Activated CD8-positive, alpha-beta memory T cell treated with anti-CD3 and anti-CD28 coated beads, Interleukin-2, amount 50 U/mL, for 1 hour (primary cell): ENCODE measurements around the gene FAAH2.
"Not testable (repeated sequence)": the region's sequence is repeated elsewhere in the genome, so short reads cannot be mapped to it uniquely, and the experiment has no call there.

Experiments
- DNase-seq: peaks from one replicate; pipeline ENCODE4 v3.0.0-alpha.2; 2020; ENCODE audit errors: extremely low read depth

The FAAH2 gene

DNA sequence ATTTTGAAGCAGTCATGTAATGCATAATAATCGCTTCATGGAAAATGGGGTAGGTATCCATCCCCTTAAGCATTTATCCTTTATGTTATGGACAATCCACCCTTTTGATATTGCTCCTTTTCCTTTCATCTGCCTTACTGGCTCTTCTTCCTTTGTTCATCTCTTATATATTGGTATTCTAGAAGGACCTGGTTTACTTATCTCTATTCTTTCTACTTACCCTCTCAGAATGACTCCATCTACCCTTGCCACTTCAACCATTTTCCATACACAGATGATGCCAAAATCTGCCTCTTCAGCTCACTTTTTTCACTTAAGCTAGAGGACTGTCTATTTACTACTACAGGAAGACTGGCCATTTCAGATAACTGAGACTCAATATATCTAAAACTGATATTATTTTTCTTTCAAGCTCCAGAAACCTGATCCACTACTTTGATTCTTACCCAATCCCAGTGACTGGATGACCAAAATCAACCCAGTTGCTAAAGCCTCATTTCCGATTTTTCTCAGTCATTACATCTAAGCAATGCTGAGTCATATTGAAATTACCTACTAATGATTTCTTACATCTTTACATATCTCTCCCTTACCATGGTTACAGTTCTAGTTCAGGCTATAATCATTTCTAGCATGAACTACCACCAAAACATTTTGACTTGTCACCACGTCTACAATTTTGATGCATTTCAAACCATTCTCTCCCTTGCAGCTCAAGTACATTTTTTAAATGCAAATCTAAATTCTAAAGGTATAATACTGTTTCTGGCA, 93.7 kb downstream of the FAAH2 start:
- DNase-seq, result no peak

DNA sequence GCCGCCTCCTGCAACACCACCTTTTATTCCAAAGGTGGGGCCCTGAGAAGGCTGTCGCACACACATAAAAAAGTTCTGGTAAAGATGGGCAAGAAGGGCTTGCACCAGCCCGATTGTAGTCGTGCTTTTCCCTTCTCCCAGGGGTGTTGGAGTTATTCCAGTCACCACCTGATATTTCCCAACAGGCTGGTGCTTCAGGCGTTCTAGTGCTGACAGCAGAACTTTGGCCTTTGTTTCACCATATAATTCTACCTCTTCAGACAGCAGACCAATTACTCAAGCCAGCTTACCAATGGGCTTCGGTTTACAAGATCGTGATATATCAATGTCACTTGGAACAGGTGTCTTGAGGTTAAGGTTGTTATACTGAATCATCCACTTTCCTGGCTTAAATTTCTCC, 107.7 kb downstream of the FAAH2 start:
- not testable (repeated sequence) for DNase-seq

DNA sequence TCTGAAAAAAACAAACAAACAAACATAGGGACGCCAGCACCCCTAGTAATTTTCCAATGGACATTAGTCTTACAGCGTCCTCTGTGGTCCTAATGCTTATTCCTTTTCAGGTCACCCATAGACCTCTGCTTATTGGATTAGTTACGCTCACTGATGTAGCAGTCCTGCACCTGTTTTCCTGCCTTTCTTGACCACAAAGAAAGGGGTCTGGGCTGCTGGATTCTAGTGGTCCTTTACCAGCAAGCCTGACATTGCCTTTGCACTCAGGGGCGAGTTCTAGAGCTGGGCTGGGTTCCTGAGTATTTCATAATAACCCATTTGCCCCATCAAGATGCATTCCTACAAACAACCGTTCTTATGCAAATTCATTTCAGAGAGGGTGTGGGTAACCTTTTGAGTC, 116.7 kb downstream of the FAAH2 start:
- not testable (repeated sequence) for DNase-seq

DNA sequence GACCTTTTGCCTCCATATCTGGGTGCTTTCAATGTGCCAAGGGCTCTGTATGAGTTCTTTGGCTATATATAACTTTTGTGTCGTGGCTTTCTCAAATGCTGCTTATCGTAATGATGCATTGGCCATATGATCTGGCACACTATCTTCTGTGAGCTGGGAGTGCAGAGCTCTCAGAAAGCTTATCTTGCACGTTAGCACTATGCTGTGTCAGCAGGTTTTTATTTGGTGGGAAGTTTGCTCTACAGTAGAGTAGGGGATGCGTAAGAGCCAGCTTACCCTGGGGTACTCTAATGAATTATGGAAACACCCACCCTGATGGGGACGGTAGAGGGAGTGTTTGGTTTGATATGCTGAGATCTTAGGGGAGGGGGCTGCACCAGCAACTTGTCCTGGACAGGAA, 119.6 kb downstream of the FAAH2 start:
- DNase-seq, result no peak

DNA sequence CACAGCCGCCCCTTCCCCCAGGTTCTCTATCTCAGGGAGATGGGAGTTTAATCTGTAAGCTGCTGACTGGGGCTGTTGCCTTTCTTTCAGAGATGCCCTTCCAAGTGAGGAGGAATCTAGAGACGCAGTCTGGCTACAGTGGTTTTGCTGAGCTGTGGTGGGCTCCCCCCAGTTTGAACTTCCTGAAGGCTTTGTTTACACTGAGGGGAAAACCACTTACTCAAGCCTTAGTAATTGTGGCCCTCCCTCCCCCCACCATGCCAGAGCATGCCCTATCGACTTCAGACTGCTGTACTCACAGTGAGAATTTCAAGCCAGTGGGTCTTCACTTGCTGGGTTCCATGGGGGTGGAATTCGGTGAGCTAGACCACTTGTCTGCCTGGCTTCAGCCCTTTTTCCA, 131.3 kb downstream of the FAAH2 start:
- no peak for DNase-seq

DNA sequence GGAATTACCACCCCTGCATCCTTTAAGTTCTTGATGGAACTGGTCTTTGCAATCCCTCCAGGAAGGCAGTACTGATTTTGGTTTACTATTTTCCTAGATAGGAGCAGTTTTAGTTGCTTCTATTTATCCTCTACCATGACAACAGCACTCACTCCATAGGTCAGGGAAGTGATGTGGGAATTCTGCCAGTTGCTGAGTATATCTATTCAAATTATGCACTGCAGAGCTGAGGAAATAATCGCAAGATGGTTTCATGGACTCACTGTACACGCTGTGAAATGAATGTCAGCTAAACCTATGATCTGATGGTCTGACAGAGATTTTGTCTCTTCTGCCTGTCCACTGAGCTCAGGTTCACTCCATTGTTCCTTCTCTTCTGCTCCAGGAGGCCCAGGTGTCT, 135.8 kb downstream of the FAAH2 start:
- DNase-seq, result no peak

GRCh38 chrX:57422790-57423189, 136.3 kb downstream of the FAAH2 start:
- no peak for DNase-seq

DNA sequence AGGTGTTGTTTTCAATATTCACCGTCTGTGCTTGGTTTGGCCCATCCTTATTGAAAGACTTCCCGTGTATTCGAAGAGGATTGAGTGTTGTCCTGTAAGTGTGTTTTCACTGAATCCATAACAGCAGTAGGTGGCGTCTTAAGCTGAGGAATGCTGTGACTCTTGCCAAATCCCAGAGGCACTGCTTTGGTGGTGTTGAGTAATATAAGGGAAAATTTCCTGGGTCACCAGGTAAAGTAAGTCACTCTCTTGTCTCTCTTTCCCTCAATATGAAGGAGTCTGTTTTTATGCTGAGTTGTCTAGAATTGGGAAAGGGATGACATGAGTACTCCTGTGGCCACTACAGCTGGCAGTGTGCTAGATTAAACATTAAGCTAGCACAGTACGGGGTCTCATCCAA, 158.6 kb downstream of the FAAH2 start:
- no peak for DNase-seq

DNA sequence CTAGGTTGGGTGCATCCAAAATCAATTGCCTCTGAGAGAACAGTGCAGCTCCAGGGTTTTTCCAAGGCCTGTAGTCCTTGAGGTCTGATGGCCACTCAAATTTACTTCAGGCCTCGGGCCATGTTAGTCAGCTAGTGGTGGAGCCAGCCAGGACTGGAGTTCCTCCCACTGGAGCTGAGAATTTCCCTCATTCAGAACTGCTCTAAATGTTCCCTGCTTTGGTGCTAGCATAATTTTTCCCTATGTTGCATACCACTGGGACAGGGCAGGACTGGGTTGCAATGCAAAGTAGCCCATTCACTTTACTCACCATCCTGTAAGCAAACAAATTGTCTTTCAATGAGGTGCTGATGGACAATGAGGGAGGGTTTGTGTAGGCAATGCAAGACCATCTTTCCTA, 159.3 kb downstream of the FAAH2 start:
- DNase-seq, result no peak

DNA sequence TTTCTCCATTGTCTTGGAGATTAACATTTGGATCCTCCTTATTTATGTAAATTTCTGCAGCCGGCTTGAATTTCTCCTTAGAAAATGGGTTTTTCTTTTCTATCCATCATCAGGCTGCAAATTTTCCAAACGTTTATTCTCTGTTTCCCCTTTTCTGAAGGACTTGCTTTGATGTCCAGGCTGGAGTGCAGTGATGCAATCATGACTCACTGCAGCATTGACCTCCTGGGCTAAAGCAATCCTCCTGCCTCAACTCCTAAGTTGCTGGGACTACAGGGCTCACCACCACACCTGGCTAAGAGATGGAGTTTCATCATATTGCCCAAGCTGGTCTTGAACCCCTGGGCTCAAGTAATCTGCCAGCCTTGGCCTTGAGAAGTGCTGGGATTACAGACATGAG, 161.3 kb downstream of the FAAH2 start:
- no peak for DNase-seq

GRCh38 chrX:57451426-57452020, 165.0 kb downstream of the FAAH2 start:
- DNase-seq, result no peak

DNA sequence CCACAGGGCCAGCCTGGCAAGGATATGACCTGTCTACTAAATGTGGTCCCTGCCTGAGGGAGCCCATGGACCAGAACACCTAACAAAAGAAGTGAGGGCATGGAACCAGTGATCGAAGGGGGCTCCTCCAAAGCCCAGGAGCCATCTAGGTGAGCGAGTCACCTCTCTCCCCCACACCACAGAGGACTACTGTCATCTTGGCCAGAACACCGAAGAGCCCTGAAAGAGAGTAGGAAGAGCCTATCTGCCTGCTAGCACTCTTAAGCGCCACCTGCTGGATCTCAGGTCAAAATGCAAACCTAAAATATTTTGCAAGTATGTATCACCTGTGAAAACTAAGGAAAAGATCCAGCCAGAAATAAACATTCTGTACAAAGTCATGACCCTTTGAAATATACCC, 167.4 kb downstream of the FAAH2 start:
- DNase-seq, result no peak

- no peak for DNase-seq
Measured at GRCh38 chrX:57481514-57481913, 195.0 kb downstream of the FAAH2 start.

DNA sequence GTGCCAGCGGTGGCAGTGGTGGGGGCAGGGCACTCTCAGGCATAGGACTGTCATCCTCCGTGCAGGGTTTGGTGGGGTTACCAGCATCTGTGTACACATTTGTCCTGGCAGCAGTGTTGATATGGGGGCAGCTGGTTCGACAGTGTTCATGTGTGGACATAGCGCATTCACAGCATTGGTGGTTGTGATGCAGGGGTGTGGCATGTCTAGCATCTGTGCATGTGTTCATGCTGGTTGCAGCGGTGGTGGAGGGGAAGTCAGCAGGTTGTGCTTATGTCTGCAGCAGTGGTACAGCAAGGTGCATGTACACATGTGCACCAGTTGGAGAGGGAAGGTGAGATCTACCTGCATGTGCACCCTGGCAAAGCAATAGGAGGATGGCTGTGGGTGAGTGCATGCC, 230.0 kb downstream of the FAAH2 start:
- no peak for DNase-seq

DNA sequence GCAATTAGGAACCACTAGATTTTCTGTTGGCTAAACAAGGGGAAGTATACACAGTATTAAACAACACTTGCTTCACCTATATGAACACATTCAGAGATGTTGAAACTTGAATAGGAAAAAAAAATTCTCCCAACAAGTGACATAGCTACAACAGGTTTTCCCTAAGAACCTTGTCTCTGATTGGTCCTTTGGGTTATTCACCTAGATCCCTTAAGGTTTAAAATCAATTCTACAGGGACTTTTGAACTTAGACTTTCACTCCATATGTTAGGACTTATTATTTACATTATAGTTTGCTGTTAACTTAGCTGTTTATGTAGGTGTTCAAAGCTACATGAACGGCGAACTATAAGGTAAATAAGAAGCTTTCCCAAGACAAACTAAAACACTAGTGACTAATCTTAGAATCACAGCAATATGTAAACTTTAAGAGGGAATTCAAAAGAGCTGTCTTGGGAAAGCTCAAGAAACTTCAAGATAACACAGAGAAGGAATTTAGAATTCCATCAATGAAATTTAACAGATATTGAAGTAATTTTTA, 233.1 kb downstream of the FAAH2 start:
- DNase-seq, result no peak

DNA sequence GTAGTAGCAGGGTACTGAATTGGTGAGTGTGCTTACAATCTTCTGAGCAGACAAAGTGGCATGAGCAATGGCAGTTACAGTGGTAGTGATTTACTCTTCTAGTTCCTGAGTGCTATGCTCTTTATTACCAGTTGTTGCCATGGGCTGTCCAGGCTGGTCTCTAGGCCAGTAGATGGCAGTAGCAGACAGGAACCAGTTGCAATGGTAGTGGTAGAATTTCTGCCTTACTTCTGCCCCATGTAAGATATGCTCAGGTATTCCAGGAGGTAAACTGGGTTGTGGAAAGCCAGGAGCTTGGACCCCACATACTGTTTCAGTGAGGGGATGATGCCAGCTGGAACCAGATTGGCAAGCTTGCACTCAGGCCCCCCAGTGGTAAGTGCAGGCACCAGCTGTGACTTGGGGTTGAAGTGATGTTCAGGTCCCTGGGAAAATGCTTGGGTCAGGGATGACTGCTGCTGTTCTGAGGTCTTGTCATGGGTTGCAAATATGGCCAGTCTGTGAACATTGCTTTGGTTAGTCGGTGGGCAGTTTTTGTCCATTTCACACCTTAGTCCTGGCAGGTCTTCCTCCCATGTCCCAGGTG, 242.3 kb downstream of the FAAH2 start:
- no peak for DNase-seq
